Activated T-cell treated with anti-CD3 and anti-CD28 coated beads, Interleukin-2, amount 50 U/mL, for 4 hours (primary cell): ENCODE results near the gene BEST2. TPM values are rescaled to one million over a fixed set of nuclear protein-coding genes. Genes with fewer than 3 reads are reported as not detected.
A peak's percentile ranks its signal among the peaks of the same experiment; 100 is the strongest.
"Not testable (repeated sequence)": the region's sequence is repeated elsewhere in the genome, so short reads cannot be mapped to it uniquely, and the experiment has no call there.

ENCODE experiments used
- ATAC-seq, 2 donors: fragments of 200-7000 bp; cut with Tn5 transposase; one replicate each; pipeline ENCODE4 v1.10.0; 2021
- DNase-seq: peaks from one replicate; pipeline ENCODE4 v3.0.0-alpha.2; 2020
- H3K27me3 Mint-ChIP-seq: one replicate; pipeline ENCODE4 v1.8.0; 2021; ENCODE audit warnings: low read depth, mixed read lengths
- H3K36me3 Mint-ChIP-seq: one replicate; pipeline ENCODE4 v1.8.0; 2022; ENCODE audit warnings: mixed read lengths; ENCODE audit not compliant: insufficient read depth
- H3K4me1 Mint-ChIP-seq: one replicate; pipeline ENCODE4 v1.8.0; 2021; ENCODE audit warnings: low read depth, mixed read lengths
- H3K4me3 Mint-ChIP-seq: one replicate; pipeline ENCODE4 v1.8.0; 2021; ENCODE audit warnings: mild to moderate bottlenecking, moderate library complexity, mixed read lengths
- H3K9me3 Mint-ChIP-seq: one replicate; pipeline ENCODE4 v1.8.0; 2021; ENCODE audit warnings: mixed read lengths
- total RNA-seq, 3 donors: library from RNA; stranded (reverse); gene quantifications; one replicate each; pipeline ENCODE4 v1.2.1, GENCODE V29; 2021

The BEST2 gene
- total RNA-seq, 3 donors from 2014 or later, result not detected

DNA sequence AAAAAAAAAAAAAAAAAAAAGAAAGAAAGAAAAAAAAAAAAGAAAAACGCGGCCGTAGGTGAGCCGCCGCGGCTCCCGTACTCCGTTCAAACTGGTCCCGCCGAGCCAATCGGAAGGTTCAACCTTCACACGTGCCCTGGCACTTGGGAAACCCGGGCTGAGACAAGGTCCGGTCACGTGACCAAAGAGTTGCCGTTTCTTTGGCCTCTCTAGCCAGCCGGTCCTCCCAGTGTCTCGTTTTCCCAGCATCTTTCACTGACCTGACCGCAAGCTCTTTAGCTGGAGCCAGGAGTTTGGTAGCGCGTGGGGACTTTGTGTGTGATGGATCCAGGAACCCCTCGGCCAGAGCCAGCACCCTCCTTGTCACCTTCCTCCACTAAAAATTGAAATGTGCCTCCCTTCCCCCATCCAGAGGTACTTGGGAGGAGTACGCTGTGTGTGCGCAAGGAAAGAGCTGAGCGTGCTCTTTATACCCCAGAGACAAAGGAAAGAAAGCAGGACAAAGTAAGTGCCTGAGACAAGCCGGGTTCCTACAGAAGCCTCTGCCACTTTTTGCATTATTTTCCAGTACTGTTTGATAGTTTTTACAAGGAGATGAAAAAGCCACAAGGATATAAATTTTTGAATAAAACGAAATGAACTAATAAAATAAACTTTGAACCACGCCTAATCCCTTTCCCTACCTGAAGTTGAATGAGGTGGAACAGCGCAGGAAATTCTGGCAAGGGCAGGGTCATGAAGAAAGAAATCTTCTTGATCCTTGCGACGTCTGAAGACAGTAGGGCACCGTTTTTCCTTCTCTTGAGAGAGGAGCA, 28.8 kb upstream of the BEST2 start:
- Mint-ChIP-seq H3K27me3 (no peaks in the 10 kb centered on the region), H3K4me1 (peaks cover 24% of the 10 kb centered on the region), H3K4me3 (peak overlapping the region; percentile 94), H3K36me3 (peaks cover 19% of the 10 kb centered on the region), H3K9me3 (no peaks in the 10 kb centered on the region)
- DNase-seq, result peak; percentile 88
- ATAC-seq, result peak; percentile 87

DNA sequence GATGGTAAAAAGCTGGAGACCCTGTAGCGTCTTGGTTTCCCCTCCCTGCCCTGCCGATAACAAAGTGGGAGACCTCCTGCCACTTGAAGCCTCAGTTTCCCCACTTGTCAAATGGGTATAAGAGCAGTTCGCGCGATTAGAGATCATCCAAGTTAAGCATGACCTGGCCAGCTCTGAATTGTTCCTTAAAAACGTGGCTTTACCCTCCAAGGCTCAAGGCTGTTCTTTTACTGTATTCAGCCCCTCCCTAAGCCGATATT, 28.3 kb upstream of the BEST2 start:
- DNase-seq (no peak), ATAC-seq (no peak)
- H3K4me3 Mint-ChIP-seq, result peak overlapping the region; percentile 94
- H3K4me1 Mint-ChIP-seq, result peaks cover 24% of the 10 kb centered on the region
- peaks cover 19% of the 10 kb centered on the region for H3K36me3 Mint-ChIP-seq
- H3K27me3 Mint-ChIP-seq, result no peaks in the 10 kb centered on the region
- H3K9me3 Mint-ChIP-seq, result no peaks in the 10 kb centered on the region

DNA sequence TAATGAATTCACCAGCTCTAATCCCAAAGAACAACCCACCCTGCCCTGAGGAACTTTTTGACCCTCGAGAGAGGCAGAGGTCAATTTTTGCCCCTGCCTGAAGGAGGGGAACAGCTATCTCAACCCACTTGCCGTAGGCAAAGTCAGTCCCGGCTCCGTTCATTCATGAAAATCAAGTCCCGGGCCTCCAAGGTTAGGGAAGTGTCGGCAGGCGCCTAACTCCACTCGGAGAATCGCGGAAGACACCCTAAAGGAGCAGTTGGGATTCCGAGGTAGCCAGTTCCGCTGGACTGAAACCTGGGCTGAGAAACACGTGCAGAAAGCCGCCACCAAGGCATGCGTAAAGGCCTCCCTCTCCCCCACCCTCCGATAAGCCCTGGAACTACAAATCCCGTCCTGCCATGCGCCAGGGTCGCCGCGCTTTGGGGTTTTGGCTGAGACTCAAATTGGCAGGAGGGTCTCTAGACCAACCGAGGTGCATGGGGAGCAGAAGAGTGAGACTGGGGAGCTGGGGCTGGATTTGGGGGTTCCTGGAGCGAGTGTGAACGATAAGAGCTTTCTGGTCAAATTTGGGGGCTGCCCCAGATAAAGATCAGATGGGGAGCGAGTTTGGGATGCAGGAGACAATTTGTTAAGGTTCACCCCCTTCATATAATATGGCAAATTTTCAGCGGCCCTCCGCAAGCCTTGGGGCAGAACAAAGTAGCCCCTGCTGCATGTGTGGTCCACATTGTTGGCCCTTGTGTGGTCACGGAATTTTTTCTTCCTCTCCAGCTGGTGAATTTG, 27.8 kb upstream of the BEST2 start, which contains the start of gene TNPO2:
Gene TNPO2, minus strand, starts transcription at position 292 of the 786 bp plus-strand sequence. CDS start 2,955 bp downstream, outside the sequence.
- H3K4me3 Mint-ChIP-seq, result peak within 1 kb of the TSS; percentile 94
- no peaks in the 10 kb centered on the region for H3K9me3 Mint-ChIP-seq
- peaks cover 14% of the 10 kb centered on the region for H3K36me3 Mint-ChIP-seq
- no peaks in the 10 kb centered on the region for H3K27me3 Mint-ChIP-seq
- H3K4me1 Mint-ChIP-seq, result peaks cover 21% of the 10 kb centered on the region
- DNase-seq (peak; percentile 63), ATAC-seq (peak; percentile 60 to 67)

DNA sequence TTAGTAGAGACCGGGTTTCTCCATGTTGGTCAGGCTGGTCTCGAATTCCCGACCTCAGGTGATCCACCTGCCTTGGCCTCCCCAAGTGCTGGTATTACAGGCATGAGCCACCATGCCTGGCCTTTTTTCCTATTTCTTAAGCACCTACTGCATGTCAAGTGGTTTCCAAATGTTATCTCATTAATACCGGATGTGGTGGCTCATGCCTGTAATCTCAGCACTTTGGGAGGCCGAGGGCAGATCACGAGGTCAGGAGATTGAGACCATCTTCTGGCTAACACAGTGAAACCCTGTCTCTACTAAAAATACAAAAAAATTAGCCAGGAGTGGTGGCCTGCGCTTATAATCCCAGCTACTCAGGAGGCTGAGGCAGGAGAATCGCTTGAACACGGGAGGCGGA, 26.0 kb upstream of the BEST2 start:
- H3K4me3 Mint-ChIP-seq, ATAC-seq, DNase-seq, H3K9me3 Mint-ChIP-seq, H3K27me3 Mint-ChIP-seq: not testable (repeated sequence)
- H3K36me3 Mint-ChIP-seq, result peaks cover 17% of the 10 kb centered on the region
- peaks cover 20% of the 10 kb centered on the region for H3K4me1 Mint-ChIP-seq

DNA sequence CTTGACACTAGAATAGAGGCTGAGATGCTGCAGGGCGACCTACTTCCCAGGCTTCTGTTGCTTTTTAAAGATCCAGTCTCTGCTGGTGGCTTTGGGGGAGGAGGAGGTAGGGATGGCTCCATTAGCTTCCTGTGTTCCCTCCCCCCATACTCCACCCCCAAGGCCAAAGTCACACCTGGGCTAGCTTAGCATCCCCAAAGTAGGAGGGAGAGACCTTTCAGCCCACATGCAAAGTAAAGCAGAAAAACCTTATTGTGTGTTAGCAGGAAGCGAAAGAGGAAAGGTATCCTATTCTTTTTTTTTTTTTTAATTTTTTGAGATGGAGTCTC, 24.6 kb upstream of the BEST2 start:
- H3K4me1 Mint-ChIP-seq, result peaks cover 21% of the 10 kb centered on the region
- ATAC-seq (no peak), DNase-seq (no peak)
- no peaks in the 10 kb centered on the region for H3K27me3 Mint-ChIP-seq
- no peak overlapping the region for H3K4me3 Mint-ChIP-seq
- peaks cover 12% of the 10 kb centered on the region for H3K36me3 Mint-ChIP-seq
- H3K9me3 Mint-ChIP-seq, result no peaks in the 10 kb centered on the region

DNA sequence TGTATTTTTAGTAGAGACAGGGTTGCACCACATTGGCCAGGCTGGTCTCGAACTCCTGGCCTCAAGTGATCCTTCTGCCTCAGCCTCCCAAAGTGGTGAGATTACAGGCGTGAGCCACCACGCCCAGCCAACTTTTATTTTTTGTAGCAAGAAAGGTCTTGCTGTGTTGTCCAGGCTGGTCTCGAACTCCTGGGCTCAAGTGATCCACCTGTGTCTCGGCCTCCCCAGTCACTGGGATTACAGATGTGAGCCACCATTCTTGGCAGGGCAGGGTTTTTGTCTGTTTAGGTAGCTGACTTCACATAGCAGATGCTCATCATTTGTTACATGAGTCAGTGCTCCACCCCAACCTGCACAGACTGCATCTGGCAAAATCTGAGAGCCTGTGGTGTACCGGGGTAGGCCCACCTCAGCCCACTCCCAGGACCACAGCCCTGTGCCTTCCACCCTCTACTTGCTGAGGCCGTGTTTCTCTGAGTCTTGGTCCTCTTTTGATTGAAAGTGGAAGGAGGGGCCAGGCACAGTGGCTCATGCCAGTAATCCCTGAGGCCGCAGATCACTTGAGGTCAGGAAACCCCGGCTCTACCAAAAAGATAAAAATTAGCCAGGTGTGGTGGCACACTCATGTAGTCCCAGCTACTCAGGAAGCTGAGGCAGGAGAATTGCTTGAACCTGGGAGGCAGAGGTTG, 23.7 kb upstream of the BEST2 start:
- ATAC-seq, result no peak
- H3K9me3 Mint-ChIP-seq, result no peaks in the 10 kb centered on the region
- DNase-seq, result no peak
- peaks cover 14% of the 10 kb centered on the region for H3K36me3 Mint-ChIP-seq
- H3K4me1 Mint-ChIP-seq, result peaks cover 28% of the 10 kb centered on the region
- H3K27me3 Mint-ChIP-seq, result no peaks in the 10 kb centered on the region
- no peak overlapping the region for H3K4me3 Mint-ChIP-seq

DNA sequence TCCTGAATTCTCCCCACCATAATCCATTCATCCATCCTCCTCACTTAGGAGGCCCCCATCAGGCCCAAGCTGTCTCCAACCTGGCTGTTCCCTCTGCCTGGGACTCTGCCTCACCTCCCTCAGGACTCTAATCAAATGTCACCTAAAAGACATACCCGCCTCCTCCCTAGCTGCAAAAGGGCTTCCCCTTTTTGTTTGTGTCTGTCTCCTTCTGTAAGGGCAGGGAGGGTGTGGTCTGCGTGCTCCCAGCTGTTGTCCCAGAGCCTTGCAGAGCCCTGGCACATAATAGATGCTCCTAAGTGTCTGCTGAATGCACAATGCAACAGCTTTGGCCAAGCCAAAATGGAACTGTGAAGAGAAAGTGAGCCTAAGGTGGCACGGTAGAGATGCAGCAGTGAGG, 21.5 kb upstream of the BEST2 start:
- peaks cover 29% of the 10 kb centered on the region for H3K4me1 Mint-ChIP-seq

DNA sequence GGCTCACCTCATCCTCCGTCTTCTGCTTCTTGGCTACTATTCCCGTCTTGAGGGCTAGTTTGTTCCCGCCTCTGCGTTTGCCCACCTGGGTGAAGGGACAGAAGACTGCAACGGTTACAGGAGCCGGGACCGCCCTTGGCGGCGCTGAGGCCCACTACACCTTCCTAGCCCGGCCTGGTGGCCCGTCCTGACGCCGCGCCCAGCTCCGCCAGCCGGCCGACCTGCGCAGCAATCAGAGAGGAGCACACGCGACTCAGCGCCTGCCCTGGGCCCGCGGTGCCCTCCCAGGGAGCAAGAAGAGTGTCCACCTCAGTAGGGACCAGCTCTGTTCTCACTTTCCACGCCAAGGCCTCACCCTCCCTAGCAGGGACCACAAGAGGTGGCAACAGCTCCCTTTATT, 20.3 kb upstream of the BEST2 start:
- ATAC-seq (no peak), DNase-seq (no peak)
- no peak overlapping the region for H3K4me3 Mint-ChIP-seq
- peaks cover 29% of the 10 kb centered on the region for H3K4me1 Mint-ChIP-seq
- H3K9me3 Mint-ChIP-seq, result no peaks in the 10 kb centered on the region
- H3K36me3 Mint-ChIP-seq, result peaks cover 14% of the 10 kb centered on the region
- H3K27me3 Mint-ChIP-seq, result no peaks in the 10 kb centered on the region

More for the DNA sequence above, 21.5 kb upstream of the BEST2 start:
- Mint-ChIP-seq H3K9me3 (no peaks in the 10 kb centered on the region), H3K27me3 (no peaks in the 10 kb centered on the region), H3K4me3 (peak overlapping the region; percentile 19), H3K36me3 (peaks cover 14% of the 10 kb centered on the region)
- no peak for ATAC-seq
- no peak for DNase-seq

DNA sequence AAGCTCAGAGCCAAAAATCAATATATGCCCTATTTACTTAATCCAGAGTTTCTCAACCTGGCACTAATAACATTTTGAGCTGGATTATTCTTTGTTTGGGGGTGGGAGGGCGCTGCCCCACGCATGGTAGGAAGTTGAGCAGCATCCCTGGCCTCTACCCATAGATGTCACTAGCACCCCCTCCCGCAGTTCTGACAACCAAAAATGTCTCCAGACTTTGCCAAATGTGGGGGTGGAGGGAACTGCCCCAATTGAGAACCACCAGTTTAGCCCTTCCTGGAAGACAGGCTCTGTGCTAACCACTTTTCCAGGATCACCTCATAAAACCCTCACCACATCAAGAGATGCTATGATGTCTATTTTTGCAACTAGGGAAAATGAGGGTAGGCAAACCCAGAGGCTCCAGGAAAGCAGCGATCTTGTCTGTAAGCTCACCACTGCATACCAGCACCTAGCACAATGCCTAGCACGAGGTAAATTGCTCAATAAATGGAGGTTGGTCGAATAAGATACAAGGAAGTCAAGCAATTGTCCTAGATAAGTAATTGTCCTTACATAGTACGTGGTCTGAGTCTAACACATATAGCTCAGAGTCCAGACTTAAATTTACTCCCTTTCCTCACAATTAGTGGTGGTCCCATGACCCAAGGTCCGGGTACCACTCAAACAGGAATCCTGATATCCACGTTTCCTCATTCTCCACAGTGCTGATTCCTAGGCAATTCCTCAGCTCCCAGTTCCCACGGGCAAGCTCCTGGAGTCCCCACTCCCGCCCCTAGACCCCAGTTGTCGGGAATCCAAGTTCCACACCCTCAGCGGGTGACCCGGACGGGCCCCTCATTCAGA, 18.0 kb upstream of the BEST2 start:
- no peaks in the 10 kb centered on the region for H3K27me3 Mint-ChIP-seq
- peaks cover 14% of the 10 kb centered on the region for H3K36me3 Mint-ChIP-seq
- H3K9me3 Mint-ChIP-seq, result no peaks in the 10 kb centered on the region
- DNase-seq (peak; percentile 40), ATAC-seq (peak in 1 of 2 donors; percentile 6)
- peak overlapping the region; percentile 95 for H3K4me3 Mint-ChIP-seq
- H3K4me1 Mint-ChIP-seq, result peaks cover 46% of the 10 kb centered on the region

DNA sequence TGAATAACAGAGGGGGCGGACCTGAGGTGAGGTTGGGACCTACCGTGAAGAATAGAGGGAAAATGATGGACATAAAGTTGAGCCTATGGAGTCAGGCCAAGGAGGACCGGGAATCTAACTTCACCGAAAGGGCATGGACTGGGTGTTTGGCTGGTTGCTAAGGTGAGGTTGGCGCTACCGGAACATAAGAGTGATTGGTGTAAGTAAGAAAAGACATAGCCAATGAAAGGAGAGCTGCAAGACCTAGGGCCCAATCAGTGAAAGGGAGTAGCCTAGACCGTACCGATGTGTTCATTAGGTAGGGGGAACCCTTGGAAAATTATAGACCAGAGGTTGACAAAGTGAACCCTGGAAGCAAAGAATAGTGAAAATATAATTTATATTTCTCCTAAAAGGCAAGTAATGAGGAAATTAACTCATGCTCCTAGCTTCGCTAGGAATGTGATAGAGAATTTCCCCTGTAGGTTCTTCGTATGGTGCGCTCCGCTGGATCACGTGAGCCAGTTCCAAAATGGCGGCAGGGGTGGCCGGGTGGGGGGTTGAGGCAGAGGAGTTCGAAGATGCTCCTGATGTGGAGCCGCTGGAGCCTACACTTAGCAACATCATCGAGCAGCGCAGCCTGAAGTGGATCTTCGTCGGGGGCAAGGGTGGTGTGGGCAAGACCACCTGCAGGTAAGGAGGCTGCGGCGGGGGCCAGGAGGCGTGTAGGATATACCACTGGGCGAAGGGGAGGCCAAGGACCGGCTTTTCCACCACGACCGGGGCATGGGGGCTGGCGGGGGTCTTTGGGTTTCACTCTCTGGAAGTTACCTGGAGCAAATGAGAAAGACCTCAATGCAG, 14.4 kb upstream of the BEST2 start, which contains the start of gene GET3:
Gene GET3, plus strand, starts transcription at position 503 of the 840 bp plus-strand sequence. Its CDS starts 9 bp downstream, at position 512.
- Mint-ChIP-seq H3K27me3 (no peaks in the 10 kb centered on the region), H3K36me3 (peaks cover 10% of the 10 kb centered on the region), H3K4me3 (peak within 1 kb of the TSS; percentile 100), H3K4me1 (peaks cover 34% of the 10 kb centered on the region), H3K9me3 (no peaks in the 10 kb centered on the region)
- DNase-seq (peak; percentile 65), ATAC-seq (peak; percentile 85 to 86)

DNA sequence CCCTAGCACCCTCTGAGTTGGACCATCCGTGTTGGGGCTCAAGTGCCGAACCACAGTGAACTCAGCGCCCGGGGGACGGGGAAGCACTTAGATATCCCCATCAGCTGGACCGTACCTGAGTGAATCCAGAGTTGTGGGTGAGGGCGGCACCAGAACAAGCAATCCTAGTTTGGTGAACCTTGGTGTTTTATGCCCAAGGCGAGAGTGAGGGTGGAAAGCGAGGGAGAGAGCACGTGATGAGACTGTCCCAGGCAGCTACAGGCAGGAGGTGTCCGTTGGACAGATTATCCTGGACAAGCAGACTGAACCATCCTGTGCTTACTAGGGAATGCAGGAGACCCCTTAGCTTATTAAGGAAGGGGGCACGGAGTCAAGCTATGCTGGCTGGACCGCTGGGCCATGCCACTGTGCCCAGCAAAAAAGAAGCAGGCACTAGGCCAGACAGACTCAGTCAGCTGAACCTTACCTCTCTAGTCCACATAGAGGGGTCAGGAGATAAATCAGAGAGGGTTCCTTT, 13.7 kb upstream of the BEST2 start:
- Mint-ChIP-seq H3K4me3 (peak overlapping the region; percentile 100), H3K27me3 (no peaks in the 10 kb centered on the region), H3K4me1 (peaks cover 29% of the 10 kb centered on the region), H3K9me3 (no peaks in the 10 kb centered on the region), H3K36me3 (peaks cover 9% of the 10 kb centered on the region)
- DNase-seq (no peak), ATAC-seq (no peak)

DNA sequence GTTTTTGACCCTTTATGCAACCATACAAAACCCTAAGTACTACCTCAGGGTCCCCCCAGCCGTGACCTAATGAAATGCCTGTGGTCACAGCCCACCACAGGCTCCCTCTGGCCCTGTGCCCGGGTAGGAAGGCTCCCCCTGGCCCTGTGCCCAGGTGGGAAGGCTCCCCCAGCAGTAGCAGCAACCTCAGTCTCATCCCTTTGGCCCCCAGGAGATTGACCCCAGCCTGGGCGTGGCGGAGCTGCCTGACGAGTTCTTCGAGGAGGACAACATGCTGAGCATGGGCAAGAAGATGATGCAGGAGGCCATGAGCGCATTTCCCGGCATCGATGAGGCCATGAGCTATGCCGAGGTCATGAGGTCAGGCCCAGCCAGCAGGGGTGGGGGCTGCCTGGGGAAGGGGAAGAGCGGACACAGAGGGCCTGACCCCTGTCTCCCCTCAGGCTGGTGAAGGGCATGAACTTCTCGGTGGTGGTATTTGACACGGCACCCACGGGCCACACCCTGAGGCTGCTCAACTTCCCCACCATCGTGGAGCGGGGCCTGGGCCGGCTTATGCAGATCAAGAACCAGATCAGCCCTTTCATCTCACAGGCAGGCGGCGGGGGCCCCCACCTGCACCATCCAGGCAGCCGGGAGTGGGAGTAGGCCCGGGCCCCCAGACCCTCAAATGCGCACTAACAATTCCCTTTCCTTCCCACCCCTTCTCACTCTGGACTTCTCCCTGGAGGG, 6.3 kb upstream of the BEST2 start:
- Mint-ChIP-seq H3K4me3 (no peak overlapping the region), H3K36me3 (peaks cover 35% of the 10 kb centered on the region)
- DNase-seq, result no peak

More for the DNA sequence above, 6.3 kb upstream of the BEST2 start:
- peaks cover 5% of the 10 kb centered on the region for H3K4me1 Mint-ChIP-seq
- peaks cover 7% of the 10 kb centered on the region for H3K9me3 Mint-ChIP-seq
- H3K27me3 Mint-ChIP-seq, result no peaks in the 10 kb centered on the region
- ATAC-seq, result no peak
